Inferior parietal cortex (tissue), 1 donor: ENCODE results near the gene NCBP2.

Experiments
- DNase-seq: peaks from one replicate; pipeline ENCODE4 v3.0.0-alpha.2; 2016; ENCODE audit errors: extremely low spot score

The NCBP2 gene

GRCh38 chr3:196942226-196942914 is at the start of gene NCBP2:
TSS of gene NCBP2 (minus strand) at chr3:196942528. CDS start at chr3:196942503, 25 bp downstream.
- peak; percentile 97 for DNase-seq

GRCh38 chr3:196991581-196992460 is 49.5 kb upstream of the NCBP2 start:
- peak; percentile 44 for DNase-seq

- no peak for DNase-seq
Observed at GRCh38 chr3:196990601-196991007, 48.3 kb upstream of the NCBP2 start.

DNA sequence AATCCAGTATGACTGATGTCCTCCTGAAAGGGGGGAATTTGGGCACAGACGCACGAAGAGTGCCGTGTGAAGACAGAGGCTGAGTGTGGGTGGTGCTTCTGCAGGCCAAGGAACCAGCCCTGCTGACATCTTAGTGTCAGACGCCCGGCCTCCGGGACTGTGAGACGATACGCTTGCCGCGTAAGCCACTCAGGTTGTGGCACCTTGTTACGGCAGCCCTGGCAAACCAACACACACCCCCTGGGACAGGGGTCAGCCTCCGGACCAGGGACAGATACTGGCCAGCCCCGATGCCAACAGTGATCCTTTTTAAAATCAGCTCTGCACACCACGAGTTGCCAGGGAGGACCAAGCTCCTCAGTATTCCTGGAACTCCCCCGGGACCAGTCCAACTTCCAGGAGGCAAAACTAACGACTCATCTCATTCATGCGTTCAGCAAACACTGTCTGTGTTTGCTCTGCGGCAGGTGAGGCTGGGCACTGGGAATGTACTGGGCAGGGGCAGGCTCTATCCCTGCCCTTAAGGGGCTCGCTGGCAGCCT is 47.5 kb upstream of the NCBP2 start:
- no peak for DNase-seq

GRCh38 chr3:196988241-196989029 is 46.1 kb upstream of the NCBP2 start:
- no peak for DNase-seq

DNA sequence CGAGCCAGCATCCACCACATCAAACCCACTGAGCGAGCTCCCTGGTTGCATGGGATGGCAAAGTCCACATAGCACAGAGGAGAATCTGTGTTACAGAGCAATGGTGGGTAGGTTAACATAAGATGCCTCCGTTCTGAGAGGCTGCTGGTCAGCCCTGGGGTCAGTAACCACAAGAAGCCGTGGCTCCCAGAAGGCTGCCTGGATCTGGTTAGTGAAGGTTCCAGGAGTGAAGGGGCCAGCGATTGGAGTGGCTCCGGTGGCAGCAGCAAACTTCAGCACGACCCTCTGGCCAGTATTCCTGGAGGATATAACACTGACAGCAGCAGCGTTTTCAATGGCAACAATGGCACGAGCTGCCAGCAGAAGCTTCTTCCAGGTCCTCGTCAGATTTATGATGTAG is 44.7 kb upstream of the NCBP2 start:
- no peak for DNase-seq

DNA sequence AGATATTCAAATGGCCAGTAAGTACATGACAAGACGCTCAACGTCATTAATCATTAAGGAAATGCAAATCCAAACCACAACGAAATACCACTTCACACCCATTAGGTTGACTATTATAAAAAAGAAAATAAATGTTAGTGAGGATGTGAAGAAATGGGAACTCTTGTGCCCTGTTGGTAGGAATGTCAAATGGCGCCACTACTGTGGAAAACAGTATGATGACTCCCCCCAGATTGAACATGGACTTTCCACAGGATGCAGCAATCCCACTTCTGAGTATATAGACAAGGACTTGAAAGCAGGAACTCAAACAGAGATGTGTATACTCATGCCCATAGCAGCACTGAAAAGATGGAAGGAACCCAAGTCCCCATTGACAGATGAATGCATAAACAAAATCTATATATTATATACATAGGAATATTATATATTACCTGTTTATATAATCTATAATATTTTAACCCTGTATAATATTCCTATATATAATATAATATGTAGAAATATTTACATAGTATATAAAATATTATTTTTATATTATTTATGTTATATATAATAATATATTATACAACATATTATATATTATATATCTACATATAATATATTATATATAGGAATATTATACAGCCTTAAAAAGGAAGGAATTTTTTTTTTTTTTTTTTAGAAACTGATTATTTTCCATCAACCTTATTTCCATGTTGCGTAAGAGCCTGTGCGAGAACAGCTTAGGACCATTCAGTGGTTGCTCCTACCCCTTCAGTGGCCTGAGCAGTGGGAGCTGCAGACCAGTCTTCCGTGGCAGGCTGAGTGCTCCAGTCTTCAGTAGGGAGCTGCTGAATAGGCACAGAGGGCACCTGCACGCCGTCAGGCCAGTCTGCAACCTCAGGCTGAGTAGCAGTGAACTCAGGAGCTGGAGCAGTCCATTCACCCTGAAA is 43.9 kb upstream of the NCBP2 start:
- no peak for DNase-seq

DNA sequence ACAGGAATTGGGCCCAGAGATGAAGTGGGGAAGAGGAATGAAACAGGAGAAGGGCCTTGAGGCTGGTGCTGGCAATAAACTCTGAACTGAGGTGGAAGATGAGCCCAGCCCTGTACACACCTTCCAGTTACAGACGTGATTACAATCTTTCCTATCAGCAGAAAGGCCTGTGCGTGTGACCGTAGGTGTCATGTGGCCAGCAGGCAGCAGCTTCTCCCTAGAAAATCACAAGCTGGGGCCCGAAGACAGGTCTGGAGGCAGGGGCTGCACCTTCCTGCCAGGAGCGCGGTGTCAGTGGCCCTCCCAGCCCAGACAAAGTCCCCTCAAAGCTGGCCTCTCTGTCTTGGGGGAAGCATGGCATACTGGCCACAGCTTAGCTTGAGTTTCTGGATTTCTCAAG is 43.0 kb upstream of the NCBP2 start:
- no peak for DNase-seq

DNA sequence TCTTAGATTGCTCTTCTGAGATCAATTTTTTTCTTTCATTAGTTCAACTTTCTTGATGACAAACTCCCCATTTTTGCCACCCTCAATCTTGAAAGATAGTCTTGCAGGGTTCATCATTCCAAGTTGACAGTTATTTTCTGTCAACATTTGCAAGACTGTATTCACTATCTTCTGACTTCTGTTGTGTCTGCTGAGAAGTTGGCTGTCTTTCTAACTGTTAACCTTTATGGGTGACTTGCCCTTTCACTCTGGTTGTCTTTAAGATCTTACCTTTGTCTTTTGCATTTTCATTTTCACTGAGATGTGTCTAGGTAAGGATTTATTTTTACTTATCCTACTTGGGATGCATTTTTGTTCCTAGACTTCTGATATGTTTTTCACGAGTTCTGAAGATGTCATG is 40.9 kb upstream of the NCBP2 start:
- DNase-seq = no peak

- DNase-seq = no peak
Observed at GRCh38 chr3:196981657-196982056, 39.3 kb upstream of the NCBP2 start.

DNA sequence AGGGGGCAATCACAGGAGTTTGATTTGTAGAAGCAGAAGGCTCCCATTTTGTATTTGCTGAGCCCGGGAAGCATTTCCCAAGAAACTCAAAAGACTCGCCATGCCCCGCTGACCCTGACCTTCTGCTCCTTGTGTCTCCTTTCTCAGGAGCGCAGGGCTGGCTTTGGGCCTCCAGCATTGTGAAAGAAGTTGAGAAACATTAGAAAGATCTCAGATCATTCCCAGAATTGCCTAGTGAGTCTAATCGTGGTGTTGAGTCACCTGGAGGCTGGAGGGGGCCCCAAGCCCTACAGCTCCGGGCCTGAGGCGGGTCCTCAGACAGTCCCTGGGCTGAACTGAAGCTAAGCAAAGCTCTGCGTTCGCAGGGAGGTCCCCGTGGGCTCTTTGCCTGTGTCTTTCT is 37.2 kb upstream of the NCBP2 start:
- no peak for DNase-seq

- no peak for DNase-seq
Observed at GRCh38 chr3:196976941-196977340, 34.6 kb upstream of the NCBP2 start.

DNA sequence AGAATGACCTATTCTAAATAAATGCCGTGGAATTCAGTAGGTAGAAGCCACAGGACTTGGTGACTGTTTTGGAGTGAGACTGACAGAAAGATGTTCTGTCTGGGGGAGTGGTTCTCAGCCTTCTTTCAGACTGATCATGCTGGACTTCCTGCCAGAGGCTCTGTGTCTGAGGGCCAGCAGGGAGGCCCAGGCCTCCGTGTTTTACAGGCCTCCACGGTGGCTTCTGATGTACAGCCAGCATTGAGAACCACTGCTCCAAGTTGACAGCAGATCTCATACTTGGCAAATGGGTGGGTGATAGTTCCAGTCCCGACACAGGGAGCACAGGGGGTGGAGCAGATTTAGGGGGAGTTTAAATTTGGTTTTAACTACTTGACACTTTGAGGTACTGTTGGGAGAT is 33.0 kb upstream of the NCBP2 start:
- no peak for DNase-seq

GRCh38 chr3:196974661-196975060 is 32.3 kb upstream of the NCBP2 start:
- no peak for DNase-seq

DNA sequence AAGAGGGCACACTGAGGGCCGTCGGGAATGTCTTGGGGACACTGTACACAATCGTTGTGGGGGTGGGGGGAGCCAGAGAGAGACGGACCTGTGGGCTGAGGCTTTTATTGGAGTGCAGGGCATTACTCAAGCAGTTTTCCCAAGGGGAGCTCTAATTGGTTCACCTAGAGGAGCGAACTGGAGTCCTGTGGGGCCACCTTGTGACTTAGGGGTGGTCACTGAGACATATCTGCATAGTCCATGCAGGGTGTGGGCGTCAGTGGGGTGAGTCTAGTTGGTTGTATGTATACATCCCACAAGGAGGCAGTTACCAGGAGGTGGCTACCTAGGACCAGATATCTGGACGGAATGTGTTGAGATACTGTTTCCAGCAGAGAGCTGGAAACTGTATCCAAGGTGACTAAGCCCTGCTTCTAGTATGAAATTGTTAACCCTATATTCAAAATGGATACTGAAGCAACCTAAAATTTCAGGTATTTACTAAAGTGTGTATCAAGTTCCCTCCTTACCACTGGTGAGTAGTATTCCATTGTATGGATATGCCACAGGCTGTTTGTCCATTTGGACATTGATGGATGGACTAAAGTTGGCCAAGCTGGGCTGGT is 28.9 kb upstream of the NCBP2 start:
- DNase-seq = no peak

GRCh38 chr3:196970547-196971093 is 28.3 kb upstream of the NCBP2 start:
- DNase-seq = no peak

DNA sequence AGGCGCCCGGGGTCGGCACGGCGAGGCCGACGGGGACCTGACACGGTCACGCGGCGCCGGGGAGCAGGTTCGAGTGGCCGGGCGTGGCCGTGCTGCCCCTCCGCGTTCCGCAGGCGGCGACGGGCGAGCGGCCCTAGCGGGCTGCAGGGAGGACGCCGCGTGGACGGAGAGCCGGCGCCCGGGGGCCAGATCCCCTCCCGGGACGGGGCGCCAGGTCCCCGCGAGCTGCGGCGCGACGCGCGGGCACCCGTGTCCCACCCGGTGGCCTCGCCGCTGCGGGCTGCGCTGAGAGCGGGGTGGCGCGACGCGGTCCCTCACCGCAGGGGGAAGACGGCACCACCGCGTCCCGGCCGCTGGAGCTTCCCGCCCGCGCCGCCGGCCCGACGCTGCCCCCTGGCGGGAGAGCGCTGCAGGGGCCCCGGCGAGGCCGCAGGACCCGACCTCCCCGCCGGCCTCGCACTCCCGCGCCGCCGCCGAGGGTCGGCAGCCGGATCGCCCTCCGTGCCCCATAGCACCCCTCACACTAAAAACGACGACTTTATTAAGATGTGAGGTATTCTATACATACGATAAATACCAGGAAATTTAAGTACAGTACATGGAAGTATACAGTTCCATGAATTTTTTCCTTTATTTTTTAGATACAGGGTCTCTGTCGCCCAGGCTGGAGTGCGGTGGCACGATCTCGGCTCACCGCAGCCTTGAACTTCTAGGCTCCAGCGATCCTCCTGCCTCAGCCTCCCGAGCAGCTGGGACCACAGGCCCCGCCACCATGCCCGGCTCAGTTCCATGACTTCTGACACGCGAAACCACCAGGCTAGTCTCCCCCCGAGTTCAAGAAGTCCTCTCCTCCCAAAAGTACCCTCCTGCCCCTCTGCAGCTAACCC is 27.6 kb upstream of the NCBP2 start:
- DNase-seq = peak; percentile 55

GRCh38 chr3:196969134-196969659 is 26.9 kb upstream of the NCBP2 start:
- DNase-seq = no peak
